Immature natural killer cell (primary cell): Measurements from ENCODE around the gene TNFRSF14. TPM values are rescaled to one million over a fixed set of nuclear protein-coding genes. Genes with fewer than 3 reads are reported as not detected.

ENCODE experiments used
- DNase-seq, 3 donors: peaks; one replicate each; pipeline ENCODE4 v3.0.0; 2022; ENCODE audit warnings: mixed read lengths in 1 of 3
- H3K27ac Mint-ChIP-seq, 6 donors: one replicate each; pipeline ENCODE4 v1.8.0; 2020; ENCODE audit warnings: mixed read lengths in 6 of 6, mild to moderate bottlenecking in 5 of 6, inconsistent platforms in 4 of 6, moderate library complexity in 3 of 6
- H3K27me3 Mint-ChIP-seq, 3 donors: one replicate each; pipeline ENCODE4 v1.8.0; 2020 to 2021; ENCODE audit warnings: low read depth in 3 of 3, mild to moderate bottlenecking in 3 of 3, mixed read lengths in 3 of 3, moderate library complexity in 3 of 3, inconsistent platforms in 1 of 3
- H3K36me3 Mint-ChIP-seq, 3 donors: one replicate each; pipeline ENCODE4 v1.8.0; 2020; ENCODE audit warnings: mixed read lengths in 3 of 3, inconsistent platforms in 2 of 3, mild to moderate bottlenecking in 2 of 3
- H3K4me1 Mint-ChIP-seq, 2 donors: one replicate each; pipeline ENCODE4 v1.8.0; 2020; ENCODE audit warnings: inconsistent platforms in 2 of 2, mild to moderate bottlenecking in 2 of 2, mixed read lengths in 2 of 2, moderate library complexity in 1 of 2
- H3K4me3 Mint-ChIP-seq, 5 donors: one replicate each; pipeline ENCODE4 v1.8.0; 2020; ENCODE audit warnings: mild to moderate bottlenecking in 5 of 5, mixed read lengths in 5 of 5, inconsistent platforms in 3 of 5, moderate library complexity in 3 of 5
- H3K9me3 Mint-ChIP-seq, 6 donors: one replicate each; pipeline ENCODE4 v1.8.0; 2020; ENCODE audit warnings: mild to moderate bottlenecking in 6 of 6, mixed read lengths in 6 of 6, inconsistent platforms in 4 of 6, moderate library complexity in 3 of 6
- polyA plus RNA-seq, 3 donors: library from polyadenylated mRNA; unstranded; fragments of 300-500 nt; fragmentation: Illumina TruSeq; gene quantifications; one replicate each; pipeline ENCODE4 v1.2.3, GENCODE V29; 2021

Gene TNFRSF14
- polyA plus RNA-seq, 3 donors from 2014 or later: 62.5 to 75.1 (median 63.8) TPM

- peaks cover 0 to 2% of the 10 kb centered on the region in 2 donors for H3K4me1 Mint-ChIP-seq
- no peak overlapping the region for H3K4me3 Mint-ChIP-seq
- peaks cover 3 to 6% (median 4%) of the 10 kb centered on the region in 3 donors for H3K27me3 Mint-ChIP-seq
- peak in 2 of 3 donors; percentile 22 to 29 for DNase-seq
- peak overlapping the region in 3 of 6 donors; percentile 30 to 49 (median 46) for H3K27ac Mint-ChIP-seq
- no peaks in the 10 kb centered on the region for H3K9me3 Mint-ChIP-seq
- no peaks in the 10 kb centered on the region for H3K36me3 Mint-ChIP-seq
Measured at GRCh38 chr1:2597441-2598328, 41.5 kb downstream of the TNFRSF14 start.

- Mint-ChIP-seq H3K4me1 (peaks cover 0 to 2% of the 10 kb centered on the region in 2 donors), H3K36me3 (no peaks in the 10 kb centered on the region), H3K4me3 (no peak overlapping the region), H3K27me3 (peaks cover 3 to 6% (median 4%) of the 10 kb centered on the region in 3 donors), H3K9me3 (no peaks in the 10 kb centered on the region), H3K27ac (no peak overlapping the region)
- DNase-seq: no peak
Measured at GRCh38 chr1:2598329-2598931, 42.3 kb downstream of the TNFRSF14 start.

- no peak overlapping the region for H3K27ac Mint-ChIP-seq
- DNase-seq: no peak
- peaks cover 0 to 2% of the 10 kb centered on the region in 2 donors for H3K4me1 Mint-ChIP-seq
- no peaks in the 10 kb centered on the region for H3K36me3 Mint-ChIP-seq
- H3K4me3 Mint-ChIP-seq: no peak overlapping the region
- H3K27me3 Mint-ChIP-seq: peaks cover 3 to 4% (median 4%) of the 10 kb centered on the region in 3 donors
- no peaks in the 10 kb centered on the region for H3K9me3 Mint-ChIP-seq
Measured at GRCh38 chr1:2601721-2602303, 45.6 kb downstream of the TNFRSF14 start.

- no peak overlapping the region for H3K4me3 Mint-ChIP-seq
- H3K36me3 Mint-ChIP-seq: no peaks in the 10 kb centered on the region
- no peak overlapping the region for H3K27ac Mint-ChIP-seq
- no peaks in the 10 kb centered on the region for H3K9me3 Mint-ChIP-seq
- no peak for DNase-seq
- peaks cover 0 to 2% of the 10 kb centered on the region in 2 donors for H3K4me1 Mint-ChIP-seq
- peaks cover 2 to 4% (median 3%) of the 10 kb centered on the region in 3 donors for H3K27me3 Mint-ChIP-seq
Measured at GRCh38 chr1:2602311-2602835, 46.2 kb downstream of the TNFRSF14 start.

GRCh38 chr1:2602866-2603520, 46.8 kb downstream of the TNFRSF14 start:
- Mint-ChIP-seq H3K27me3 (peaks cover 1 to 3% (median 2%) of the 10 kb centered on the region in 3 donors), H3K27ac (no peak overlapping the region), H3K4me1 (peaks cover 0 to 2% of the 10 kb centered on the region in 2 donors), H3K9me3 (no peaks in the 10 kb centered on the region), H3K36me3 (no peaks in the 10 kb centered on the region), H3K4me3 (no peak overlapping the region)
- no peak for DNase-seq

GRCh38 chr1:2603521-2604155, 47.5 kb downstream of the TNFRSF14 start:
- no peak overlapping the region for H3K27ac Mint-ChIP-seq
- peaks cover 0 to 1% (median 0%) of the 10 kb centered on the region in 3 donors for H3K27me3 Mint-ChIP-seq
- H3K4me3 Mint-ChIP-seq: no peak overlapping the region
- no peak for DNase-seq
- H3K4me1 Mint-ChIP-seq: no peaks in the 10 kb centered on the region
- no peaks in the 10 kb centered on the region for H3K9me3 Mint-ChIP-seq
- H3K36me3 Mint-ChIP-seq: no peaks in the 10 kb centered on the region

GRCh38 chr1:2604156-2604843, 48.1 kb downstream of the TNFRSF14 start:
- Mint-ChIP-seq H3K4me3 (no peak overlapping the region), H3K27me3 (peaks cover 0 to 1% (median 0%) of the 10 kb centered on the region in 3 donors), H3K4me1 (no peaks in the 10 kb centered on the region), H3K27ac (no peak overlapping the region), H3K36me3 (no peaks in the 10 kb centered on the region), H3K9me3 (no peaks in the 10 kb centered on the region)
- no peak for DNase-seq

- Mint-ChIP-seq H3K36me3 (no peaks in the 10 kb centered on the region), H3K4me3 (no peak overlapping the region), H3K27ac (no peak overlapping the region), H3K27me3 (peaks cover 0 to 1% (median 0%) of the 10 kb centered on the region in 3 donors), H3K9me3 (no peaks in the 10 kb centered on the region), H3K4me1 (no peaks in the 10 kb centered on the region)
- no peak for DNase-seq
Measured at GRCh38 chr1:2604844-2605508, 48.8 kb downstream of the TNFRSF14 start.

GRCh38 chr1:2605509-2606395, 49.6 kb downstream of the TNFRSF14 start:
- Mint-ChIP-seq H3K9me3 (no peaks in the 10 kb centered on the region), H3K27ac (no peak overlapping the region), H3K4me1 (no peaks in the 10 kb centered on the region), H3K27me3 (peaks cover 0 to 1% (median 0%) of the 10 kb centered on the region in 3 donors), H3K36me3 (no peaks in the 10 kb centered on the region), H3K4me3 (no peak overlapping the region)
- DNase-seq: no peak

- Mint-ChIP-seq H3K27ac (no peak overlapping the region), H3K9me3 (no peaks in the 10 kb centered on the region), H3K4me1 (no peaks in the 10 kb centered on the region), H3K4me3 (no peak overlapping the region), H3K36me3 (no peaks in the 10 kb centered on the region), H3K27me3 (no peaks in the 10 kb centered on the region)
- no peak for DNase-seq
Measured at GRCh38 chr1:2606396-2606880, 50.3 kb downstream of the TNFRSF14 start.

GRCh38 chr1:2606881-2607621, 50.9 kb downstream of the TNFRSF14 start:
- no peak for DNase-seq
- Mint-ChIP-seq H3K4me1 (no peaks in the 10 kb centered on the region), H3K36me3 (no peaks in the 10 kb centered on the region), H3K27me3 (no peaks in the 10 kb centered on the region), H3K9me3 (no peaks in the 10 kb centered on the region), H3K4me3 (no peak overlapping the region), H3K27ac (no peak overlapping the region)
